ENCODE results near the gene PTGES3L. TPM values are rescaled to one million over a fixed set of nuclear protein-coding genes. Genes with fewer than 3 reads are reported as not detected.

Gene PTGES3L
- total and polyA plus RNA-seq, 2 of the 13 experiments (the other 11 are each of a cell fraction or from before 2014, with no cell fraction given), result 1.2 to 2.9 TPM

DNA sequence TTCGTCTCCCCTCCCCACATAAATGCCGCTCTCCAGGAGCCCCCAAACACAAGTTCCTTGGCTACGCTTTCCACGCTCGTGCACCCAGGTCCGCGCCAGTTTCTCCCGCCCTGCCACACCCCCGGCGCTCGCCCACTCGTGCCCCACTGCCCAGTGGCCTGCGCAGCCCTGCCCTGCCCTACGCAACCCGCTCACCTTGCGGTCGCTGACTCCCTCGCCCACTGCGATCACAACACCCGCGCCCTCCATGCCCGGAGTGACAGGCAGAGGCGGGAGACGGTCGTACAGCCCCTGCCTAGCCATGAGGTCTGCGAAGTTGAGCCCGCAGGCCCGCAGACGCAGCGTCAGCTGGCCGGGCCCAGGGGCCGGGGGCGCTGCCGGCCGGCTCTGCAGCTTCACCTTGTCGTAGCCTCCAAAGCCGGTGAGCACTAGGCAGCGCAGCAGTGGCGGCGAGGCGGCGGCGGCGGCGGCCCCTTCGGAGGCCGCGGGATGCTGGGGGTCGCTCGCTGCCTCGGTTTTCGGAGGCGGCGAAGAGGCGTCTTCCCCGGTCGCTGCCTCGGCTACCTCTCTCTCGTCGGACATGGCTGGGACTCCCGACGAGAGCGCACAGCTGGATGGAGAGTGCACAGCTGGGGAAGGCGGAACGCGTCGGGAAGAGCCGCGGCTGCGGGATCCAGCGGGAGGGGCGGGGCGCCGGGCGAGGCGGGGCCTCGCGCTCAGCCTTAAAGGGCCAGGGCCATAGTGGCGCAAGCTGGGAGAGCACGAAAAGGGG, 42.0 kb upstream of the PTGES3L start, which contains the start of gene VAT1 (continued):
- TF ChIP-seq, protein P1, sequence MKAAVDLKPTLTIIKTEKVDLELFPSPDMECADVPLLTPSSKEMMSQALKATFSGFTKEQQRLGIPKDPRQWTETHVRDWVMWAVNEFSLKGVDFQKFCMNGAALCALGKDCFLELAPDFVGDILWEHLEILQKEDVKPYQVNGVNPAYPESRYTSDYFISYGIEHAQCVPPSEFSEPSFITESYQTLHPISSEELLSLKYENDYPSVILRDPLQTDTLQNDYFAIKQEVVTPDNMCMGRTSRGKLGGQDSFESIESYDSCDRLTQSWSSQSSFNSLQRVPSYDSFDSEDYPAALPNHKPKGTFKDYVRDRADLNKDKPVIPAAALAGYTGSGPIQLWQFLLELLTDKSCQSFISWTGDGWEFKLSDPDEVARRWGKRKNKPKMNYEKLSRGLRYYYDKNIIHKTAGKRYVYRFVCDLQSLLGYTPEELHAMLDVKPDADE (CRISPR knock-in tag; IDR thresholded peaks at IDR 0.05), result peak; percentile 74; the same call in 1 of the 2 replicates
- TF ChIP-seq CEBPB (IDR thresholded peaks at IDR 0.05; ENCODE audit: borderline replicate concordance, low read depth, low read length), result 0 out of 2 replicates have a peak, but pooled peaks have one; percentile 40
- peak; percentile 84; the same call in 1 of the 2 replicates for TF ChIP-seq ZNF256 (CRISPR knock-in tag; conservative IDR thresholded peaks at IDR 0.05)
- peak; percentile 94 for TF ChIP-seq SAP130 (CRISPR knock-in tag; IDR thresholded peaks at IDR 0.05; ENCODE audit: low read depth)
- TF ChIP-seq ZNF777 (CRISPR knock-in tag; IDR thresholded peaks at IDR 0.05), result peak; percentile 94
- 0 out of 2 replicates have a peak, but pooled peaks have one; percentile 21 for TF ChIP-seq SMAD3 (CRISPR knock-in tag; IDR thresholded peaks at IDR 0.05)
- peak; percentile 94 for TF ChIP-seq SAFB2 (CRISPR knock-in tag; IDR thresholded peaks at IDR 0.05; ENCODE audit: borderline replicate concordance, low read depth)
- TF ChIP-seq SRSF4 (IDR thresholded peaks at IDR 0.05; ENCODE audit: low read depth, low read length, poor library complexity, severe bottlenecking), result no peak
- TF ChIP-seq TAF15 (IDR thresholded peaks at IDR 0.05; ENCODE audit: low read depth, low read length, poor library complexity, severe bottlenecking), result peak; percentile 65
- peak; percentile 51; the same call in 1 of the 2 replicates for TF ChIP-seq MAFG (CRISPR knock-in tag; IDR thresholded peaks at IDR 0.05)
- peak; percentile 71; the same call in 1 of the 2 replicates for TF ChIP-seq ERF (CRISPR knock-in tag; IDR thresholded peaks at IDR 0.05)
- TF ChIP-seq GFI1 (CRISPR knock-in tag; IDR thresholded peaks at IDR 0.05; ENCODE audit: borderline replicate concordance), result no peak
- TF ChIP-seq MBD4 (IDR thresholded peaks at IDR 0.05; ENCODE audit: borderline replicate concordance, low read length), result no peak
- no peak for TF ChIP-seq PCBP1 (IDR thresholded peaks at IDR 0.05; ENCODE audit: borderline replicate concordance, low read depth, low read length)
- TF ChIP-seq, protein P2, sequence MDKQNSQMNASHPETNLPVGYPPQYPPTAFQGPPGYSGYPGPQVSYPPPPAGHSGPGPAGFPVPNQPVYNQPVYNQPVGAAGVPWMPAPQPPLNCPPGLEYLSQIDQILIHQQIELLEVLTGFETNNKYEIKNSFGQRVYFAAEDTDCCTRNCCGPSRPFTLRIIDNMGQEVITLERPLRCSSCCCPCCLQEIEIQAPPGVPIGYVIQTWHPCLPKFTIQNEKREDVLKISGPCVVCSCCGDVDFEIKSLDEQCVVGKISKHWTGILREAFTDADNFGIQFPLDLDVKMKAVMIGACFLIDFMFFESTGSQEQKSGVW (CRISPR knock-in tag; IDR thresholded peaks at IDR 0.05; ENCODE audit: borderline replicate concordance), result no peak
- peak; percentile 18; the same call in 1 of the 2 replicates for TF ChIP-seq SIX4 (CRISPR knock-in tag; IDR thresholded peaks at IDR 0.05)
- peak; percentile 79 for TF ChIP-seq SMYD3 (CRISPR knock-in tag; IDR thresholded peaks at IDR 0.05)
- TF ChIP-seq STAT5B (CRISPR knock-in tag; IDR thresholded peaks at IDR 0.05), result 0 out of 2 replicates have a peak, but pooled peaks have one; percentile 12
- TF ChIP-seq, protein P3, sequence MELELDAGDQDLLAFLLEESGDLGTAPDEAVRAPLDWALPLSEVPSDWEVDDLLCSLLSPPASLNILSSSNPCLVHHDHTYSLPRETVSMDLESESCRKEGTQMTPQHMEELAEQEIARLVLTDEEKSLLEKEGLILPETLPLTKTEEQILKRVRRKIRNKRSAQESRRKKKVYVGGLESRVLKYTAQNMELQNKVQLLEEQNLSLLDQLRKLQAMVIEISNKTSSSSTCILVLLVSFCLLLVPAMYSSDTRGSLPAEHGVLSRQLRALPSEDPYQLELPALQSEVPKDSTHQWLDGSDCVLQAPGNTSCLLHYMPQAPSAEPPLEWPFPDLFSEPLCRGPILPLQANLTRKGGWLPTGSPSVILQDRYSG (CRISPR knock-in tag; IDR thresholded peaks at IDR 0.05), result peak; percentile 93
- TF ChIP-seq NR2C2 (CRISPR knock-in tag; IDR thresholded peaks at IDR 0.05; ENCODE audit: borderline replicate concordance), result 0 out of 2 replicates have a peak, but pooled peaks have one; percentile 34
- TF ChIP-seq MEIS1 (CRISPR knock-in tag; IDR thresholded peaks at IDR 0.05; ENCODE audit: borderline replicate concordance), result peak; percentile 77
- TF ChIP-seq, protein P4, sequence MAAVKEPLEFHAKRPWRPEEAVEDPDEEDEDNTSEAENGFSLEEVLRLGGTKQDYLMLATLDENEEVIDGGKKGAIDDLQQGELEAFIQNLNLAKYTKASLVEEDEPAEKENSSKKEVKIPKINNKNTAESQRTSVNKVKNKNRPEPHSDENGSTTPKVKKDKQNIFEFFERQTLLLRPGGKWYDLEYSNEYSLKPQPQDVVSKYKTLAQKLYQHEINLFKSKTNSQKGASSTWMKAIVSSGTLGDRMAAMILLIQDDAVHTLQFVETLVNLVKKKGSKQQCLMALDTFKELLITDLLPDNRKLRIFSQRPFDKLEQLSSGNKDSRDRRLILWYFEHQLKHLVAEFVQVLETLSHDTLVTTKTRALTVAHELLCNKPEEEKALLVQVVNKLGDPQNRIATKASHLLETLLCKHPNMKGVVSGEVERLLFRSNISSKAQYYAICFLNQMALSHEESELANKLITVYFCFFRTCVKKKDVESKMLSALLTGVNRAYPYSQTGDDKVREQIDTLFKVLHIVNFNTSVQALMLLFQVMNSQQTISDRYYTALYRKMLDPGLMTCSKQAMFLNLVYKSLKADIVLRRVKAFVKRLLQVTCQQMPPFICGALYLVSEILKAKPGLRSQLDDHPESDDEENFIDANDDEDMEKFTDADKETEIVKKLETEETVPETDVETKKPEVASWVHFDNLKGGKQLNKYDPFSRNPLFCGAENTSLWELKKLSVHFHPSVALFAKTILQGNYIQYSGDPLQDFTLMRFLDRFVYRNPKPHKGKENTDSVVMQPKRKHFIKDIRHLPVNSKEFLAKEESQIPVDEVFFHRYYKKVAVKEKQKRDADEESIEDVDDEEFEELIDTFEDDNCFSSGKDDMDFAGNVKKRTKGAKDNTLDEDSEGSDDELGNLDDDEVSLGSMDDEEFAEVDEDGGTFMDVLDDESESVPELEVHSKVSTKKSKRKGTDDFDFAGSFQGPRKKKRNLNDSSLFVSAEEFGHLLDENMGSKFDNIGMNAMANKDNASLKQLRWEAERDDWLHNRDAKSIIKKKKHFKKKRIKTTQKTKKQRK (IDR thresholded peaks at IDR 0.05; ENCODE audit: low read length), result no peak
- TF ChIP-seq, protein P5, sequence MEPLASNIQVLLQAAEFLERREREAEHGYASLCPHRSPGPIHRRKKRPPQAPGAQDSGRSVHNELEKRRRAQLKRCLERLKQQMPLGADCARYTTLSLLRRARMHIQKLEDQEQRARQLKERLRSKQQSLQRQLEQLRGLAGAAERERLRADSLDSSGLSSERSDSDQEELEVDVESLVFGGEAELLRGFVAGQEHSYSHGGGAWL (CRISPR knock-in tag; IDR thresholded peaks at IDR 0.05), result no peak; the same call in none of the 2 replicates

Measured in HepG2 (cell line).